Stimulated activated CD4-positive, alpha-beta T cell treated with anti-CD3 and anti-CD28 coated beads, TNF-alpha, amount 100 ng/mL, for 1 hour (primary cell): ENCODE measurements around the gene SYT12.

ENCODE experiments used
- DNase-seq, 3 donors: peaks; one replicate each; pipeline ENCODE4 v3.0.0-alpha.2; 2020; ENCODE audit warnings: low read depth in 3 of 3, low spot score in 1 of 3

Gene SYT12

GRCh38 chr11:67054836-67055523, 32.0 kb downstream of the SYT12 start:
- DNase-seq, result no peak

DNA sequence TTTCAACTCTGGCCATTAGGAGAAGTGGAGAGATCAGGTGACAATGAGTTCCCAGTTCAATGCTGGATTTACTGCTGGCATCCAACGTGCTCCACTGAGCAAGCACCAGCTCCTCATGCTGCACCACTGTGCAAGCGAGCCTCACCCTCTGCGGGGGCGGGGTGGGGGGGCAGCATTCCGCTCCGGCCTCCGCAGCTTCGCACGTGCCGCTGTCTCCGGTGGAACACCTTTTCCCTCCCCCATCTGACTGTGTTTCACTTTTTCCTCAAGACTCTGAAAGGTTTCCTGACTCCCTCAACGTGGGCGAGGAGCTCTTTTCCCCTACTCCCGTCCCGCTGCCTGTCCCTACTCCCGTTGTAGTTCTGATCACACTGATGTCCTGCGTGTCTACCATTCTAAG, 32.9 kb downstream of the SYT12 start:
- no peak for DNase-seq

GRCh38 chr11:67056267-67057204, 33.6 kb downstream of the SYT12 start, which contains the start of gene RHOD:
Gene RHOD (plus strand): TSS chr11:67056847. CDS start chr11:67056903, 56 bp downstream.
- DNase-seq, result no peak

GRCh38 chr11:67057205-67057672, 34.3 kb downstream of the SYT12 start:
- no peak for DNase-seq

- no peak for DNase-seq
These were observed 35.6 kb downstream of the SYT12 start for GRCh38 chr11:67058506-67058905.

GRCh38 chr11:67059671-67060070, 36.7 kb downstream of the SYT12 start:
- no peak for DNase-seq

- no peak for DNase-seq
These were observed 37.2 kb downstream of the SYT12 start for GRCh38 chr11:67060111-67060522.

DNA sequence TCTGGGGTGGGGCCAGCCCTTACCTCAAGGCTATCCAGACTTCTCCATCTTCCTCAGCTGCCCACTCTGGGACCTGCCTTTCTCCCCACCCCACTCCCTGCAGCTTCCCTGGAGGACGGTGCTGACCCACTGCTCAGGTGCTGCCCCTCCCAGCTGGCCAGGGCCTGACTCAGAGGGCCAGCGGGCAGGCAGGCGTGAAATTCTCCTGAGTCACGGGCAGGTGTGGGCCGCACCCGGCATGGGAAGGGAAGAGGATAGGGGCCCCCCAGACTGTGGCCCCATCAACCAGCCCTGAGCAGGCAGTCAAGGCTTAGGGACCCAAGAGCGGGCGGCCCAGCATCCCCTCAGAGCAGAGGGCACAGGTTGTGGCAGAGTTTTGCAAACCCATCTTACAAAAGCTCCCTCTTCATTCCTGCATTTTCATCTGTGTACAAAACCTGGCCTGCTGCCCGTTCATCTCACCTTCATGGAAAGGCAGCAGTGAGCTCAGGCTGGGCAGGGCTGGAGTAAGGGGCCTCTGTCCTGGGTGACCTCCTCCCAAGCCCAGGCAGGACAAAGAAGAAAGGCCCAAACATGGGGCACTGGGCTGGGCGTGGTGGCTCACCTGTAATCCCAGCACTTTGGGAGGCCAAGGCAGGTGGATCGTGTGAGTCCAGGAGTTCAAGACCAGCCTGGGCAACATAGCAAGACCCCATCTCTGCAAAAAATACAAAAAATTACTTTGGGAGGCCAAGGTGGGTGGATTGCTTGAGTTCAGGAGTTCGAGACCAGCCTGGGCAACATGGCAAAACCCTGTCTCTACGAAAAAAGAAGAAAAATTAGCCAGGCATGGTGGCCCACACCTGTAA, 39.8 kb downstream of the SYT12 start:
- DNase-seq, result no peak

- DNase-seq, result no peak
These were observed 43.4 kb downstream of the SYT12 start for GRCh38 chr11:67066333-67066709.

GRCh38 chr11:67071420-67072284, 48.7 kb downstream of the SYT12 start:
- DNase-seq, result peak; percentile 33 to 63 (median 37)

- DNase-seq, result no peak
These were observed 49.4 kb downstream of the SYT12 start for GRCh38 chr11:67072295-67072694.

DNA sequence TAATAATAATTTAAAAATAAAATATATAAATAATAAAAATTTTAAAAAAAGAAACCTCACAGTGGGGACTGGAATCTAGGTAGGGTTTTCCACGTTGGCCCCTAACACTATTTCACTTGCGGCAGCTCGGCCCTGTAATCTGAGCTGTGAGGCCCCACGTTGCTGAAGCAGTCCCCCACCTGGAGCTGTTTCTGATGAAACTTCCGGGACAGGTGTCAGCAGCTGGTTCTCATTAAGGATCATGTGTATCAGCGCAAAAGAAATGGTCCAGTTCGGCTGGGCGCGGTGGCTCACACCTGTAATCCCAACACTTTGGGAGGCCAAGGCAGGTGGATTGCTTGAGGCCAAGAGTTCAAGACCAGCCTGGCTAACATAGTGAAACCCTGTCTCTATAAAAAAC, 51.0 kb downstream of the SYT12 start:
- no peak for DNase-seq

- DNase-seq, result no peak
These were observed 53.3 kb downstream of the SYT12 start for GRCh38 chr11:67076202-67076601.

- no peak for DNase-seq
These were observed 56.3 kb downstream of the SYT12 start for GRCh38 chr11:67079065-67079705.

GRCh38 chr11:67082071-67082791, 59.3 kb downstream of the SYT12 start:
- no peak for DNase-seq

DNA sequence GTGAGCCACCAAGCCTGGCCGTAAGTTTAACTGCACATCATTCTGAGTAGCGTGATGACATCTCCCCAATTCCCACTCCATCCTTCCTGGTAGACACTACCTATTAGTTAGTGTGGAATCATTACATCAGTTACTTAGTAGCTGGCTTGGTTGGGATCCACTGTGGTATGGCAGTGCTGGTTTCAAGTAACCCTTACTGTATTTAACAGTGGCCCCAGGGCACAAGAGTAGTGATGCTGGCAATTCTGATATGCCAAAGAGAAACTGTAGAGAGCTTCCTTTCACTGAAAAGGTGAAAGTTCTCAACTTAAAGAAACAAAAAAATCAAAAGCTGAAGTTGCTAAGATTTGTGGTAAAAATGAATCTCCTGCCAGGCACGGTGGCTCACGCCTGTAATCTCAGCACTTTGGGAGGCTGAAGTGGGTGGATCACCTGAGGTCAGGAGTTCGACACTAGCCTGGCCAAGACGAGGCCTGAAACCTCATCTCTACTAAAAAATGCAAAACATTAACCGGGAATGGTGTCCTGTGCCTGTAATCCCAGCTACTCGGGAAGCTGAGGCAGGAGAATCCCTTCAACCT, 60.9 kb downstream of the SYT12 start:
- no peak for DNase-seq

- DNase-seq, result no peak
These were observed 62.7 kb downstream of the SYT12 start for GRCh38 chr11:67085617-67086016.

- no peak for DNase-seq
These were observed 67.8 kb downstream of the SYT12 start for GRCh38 chr11:67090717-67091116.

DNA sequence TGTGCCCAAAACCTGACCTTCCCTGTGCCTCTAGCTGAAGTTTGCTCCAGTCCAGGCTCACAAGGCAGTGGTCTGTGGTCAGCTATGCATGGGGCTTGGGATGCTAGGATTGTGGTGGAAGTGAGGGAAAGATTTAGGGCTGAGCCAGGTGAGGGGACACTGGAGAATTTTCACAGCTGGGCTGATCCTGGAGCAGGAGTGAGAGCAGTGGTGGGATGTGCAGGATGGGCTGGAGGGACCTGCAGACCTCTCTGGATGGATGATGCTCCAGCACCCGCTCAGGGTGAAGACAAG, 72.2 kb downstream of the SYT12 start:
- no peak for DNase-seq
